ENCODE measurements around the gene BLVRB. TPM values are rescaled to one million over a fixed set of nuclear protein-coding genes. Genes with fewer than 3 reads are reported as not detected.
A peak's percentile ranks its signal among the peaks of the same experiment; 100 is the strongest.

The BLVRB gene
- total RNA-seq, 2 donors from 2014 or later, result 79.8 to 109 TPM

- peaks cover 0 to 7% of the 10 kb centered on the region in 2 donors for H3K36me3 ChIP-seq (replicated peaks in 1 of 2; ENCODE audit: insufficient read depth in 1 of 2, low read depth in 2 of 2)
- ATAC-seq (no peak), DNase-seq (no peak)
- H3K4me3 ChIP-seq, result peak overlapping the region; percentile 18 to 54
- H3K27me3 ChIP-seq, result no peaks in the 10 kb centered on the region
- H3K9me3 ChIP-seq, result no peaks in the 10 kb centered on the region
- 8 to 15% methylated on average over 12 to 18 of the region's 18 CpGs for WGBS, 2 donors
- H3K4me1 ChIP-seq, result peaks cover 21% of the 10 kb centered on the region
- H3K27ac ChIP-seq, result peak overlapping the region; percentile 94 to 96 (median 94)
- intact Hi-C loops (cut with DNase I), result no loop called here
- TF ChIP-seq CTCF (IDR thresholded peaks at IDR 0.05) (peak in 3 of 7 experiments; percentile 8 to 26 (median 26)), POLR2A (IDR thresholded peaks at IDR 0.05) (no peak)
Measured at GRCh38 chr19:40444825-40445312, 20.7 kb downstream of the BLVRB start.

GRCh38 chr19:40444000-40444824, 21.3 kb downstream of the BLVRB start, which contains the start of gene SERTAD3:
Gene SERTAD3, minus strand, starts transcription at chr19:40444335. Its CDS starts 2,255 bp downstream, at chr19:40442080.
- Histone ChIP-seq H3K36me3 (replicated peaks in 1 of 2; ENCODE audit: insufficient read depth in 1 of 2, low read depth in 2 of 2) (peaks cover 0 to 7% of the 10 kb centered on the region in 2 donors), H3K27ac (peak within 1 kb of the TSS; percentile 94 to 96 (median 94)), H3K4me1 (peaks cover 21% of the 10 kb centered on the region), H3K27me3 (no peaks in the 10 kb centered on the region), H3K4me3 (peak within 1 kb of the TSS; percentile 54 to 79), H3K9me3 (no peaks in the 10 kb centered on the region)
- peak in 3 of 7 experiments; percentile 14 to 27 (median 20) for TF ChIP-seq CTCF (IDR thresholded peaks at IDR 0.05)
- TF ChIP-seq POLR2A (IDR thresholded peaks at IDR 0.05), result peak; percentile 84 to 96 (median 91)
- 0% methylated on average over 27 to 54 of the region's 72 CpGs for WGBS, 2 donors
- DNase-seq, result peak; percentile 98 to 99 (median 98)
- peak; percentile 81 for ATAC-seq
- intact Hi-C loops (cut with DNase I), result no loop called here

- Histone ChIP-seq H3K9me3 (no peaks in the 10 kb centered on the region), H3K4me3 (peak overlapping the region; percentile 54 to 79), H3K4me1 (peaks cover 21% of the 10 kb centered on the region), H3K36me3 (replicated peaks in 1 of 2; ENCODE audit: insufficient read depth in 1 of 2, low read depth in 2 of 2) (peaks cover 0 to 7% of the 10 kb centered on the region in 2 donors), H3K27me3 (no peaks in the 10 kb centered on the region), H3K27ac (peak overlapping the region; percentile 94 to 96 (median 94))
- peak; percentile 99 to 100 (median 100) for DNase-seq
- ATAC-seq, result peak; percentile 88
- WGBS, 2 donors, result 0% methylated on average over 27 to 51 of the region's 52 CpGs
- no peak for TF ChIP-seq CTCF (IDR thresholded peaks at IDR 0.05)
- peak in 2 of 3 donors; percentile 54 to 62 for TF ChIP-seq POLR2A (IDR thresholded peaks at IDR 0.05)
- intact Hi-C loops (cut with DNase I), result no loop called here
Measured at GRCh38 chr19:40443131-40443999, 22.2 kb downstream of the BLVRB start.

- no peak for TF ChIP-seq POLR2A (IDR thresholded peaks at IDR 0.05)
- TF ChIP-seq CTCF (IDR thresholded peaks at IDR 0.05), result no peak
- no peaks in the 10 kb centered on the region for H3K9me3 ChIP-seq
- intact Hi-C loops (cut with DNase I), result no loop called here
- H3K27ac ChIP-seq, result peak overlapping the region; percentile 43 to 94 (median 58)
- peaks cover 21% of the 10 kb centered on the region for H3K4me1 ChIP-seq
- H3K36me3 ChIP-seq (replicated peaks in 1 of 2; ENCODE audit: insufficient read depth in 1 of 2, low read depth in 2 of 2), result peaks cover 0 to 3% of the 10 kb centered on the region in 2 donors
- H3K27me3 ChIP-seq, result no peaks in the 10 kb centered on the region
- H3K4me3 ChIP-seq, result no peak overlapping the region
- 22 to 45% methylated on average over 11 to 22 of the region's 22 CpGs for WGBS, 2 donors
- no peak for ATAC-seq
- no peak for DNase-seq
Measured at GRCh38 chr19:40442328-40443130, 23.0 kb downstream of the BLVRB start.
